HG02571 (cell line): ENCODE results near the gene MBP.

Experiments
- ATAC-seq: cut with Tn5 transposase; IDR thresholded peaks from one replicate; pipeline ENCODE4 v1.9.1; 2021; ENCODE audit warnings: mild to moderate bottlenecking, moderate library complexity; ENCODE audit not compliant: unreplicated experiment

Gene MBP

GRCh38 chr18:77151772-77152520 is 19.4 kb upstream of the MBP start:
- ATAC-seq, result no peak

- no peak for ATAC-seq
Measured at GRCh38 chr18:77151033-77151771, 18.6 kb upstream of the MBP start.

- ATAC-seq, result no peak
Measured at GRCh38 chr18:77150588-77150987, 18.0 kb upstream of the MBP start.

DNA sequence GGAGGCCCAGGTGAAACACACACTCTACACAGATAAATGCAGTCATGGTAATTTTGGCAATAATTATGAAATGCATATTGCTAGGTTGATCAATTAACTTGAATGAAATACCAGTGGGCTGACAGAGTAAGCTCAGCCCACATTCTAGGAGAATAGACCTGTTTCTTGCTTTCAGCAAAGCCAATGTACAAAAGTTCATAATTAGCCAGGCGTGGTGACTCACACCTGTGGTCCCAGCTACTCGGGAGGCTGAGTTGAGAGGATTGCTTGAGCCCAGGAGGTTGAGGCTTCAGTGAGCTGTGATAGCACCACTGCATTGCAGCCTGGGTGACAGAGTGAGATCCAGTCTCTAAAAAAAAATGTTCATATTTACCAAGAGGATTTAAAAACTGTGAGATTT is 15.7 kb upstream of the MBP start:
- no peak for ATAC-seq

GRCh38 chr18:77147418-77147852 is 14.9 kb upstream of the MBP start:
- no peak for ATAC-seq

- no peak for ATAC-seq
Measured at GRCh38 chr18:77146249-77147080, 13.9 kb upstream of the MBP start.

DNA sequence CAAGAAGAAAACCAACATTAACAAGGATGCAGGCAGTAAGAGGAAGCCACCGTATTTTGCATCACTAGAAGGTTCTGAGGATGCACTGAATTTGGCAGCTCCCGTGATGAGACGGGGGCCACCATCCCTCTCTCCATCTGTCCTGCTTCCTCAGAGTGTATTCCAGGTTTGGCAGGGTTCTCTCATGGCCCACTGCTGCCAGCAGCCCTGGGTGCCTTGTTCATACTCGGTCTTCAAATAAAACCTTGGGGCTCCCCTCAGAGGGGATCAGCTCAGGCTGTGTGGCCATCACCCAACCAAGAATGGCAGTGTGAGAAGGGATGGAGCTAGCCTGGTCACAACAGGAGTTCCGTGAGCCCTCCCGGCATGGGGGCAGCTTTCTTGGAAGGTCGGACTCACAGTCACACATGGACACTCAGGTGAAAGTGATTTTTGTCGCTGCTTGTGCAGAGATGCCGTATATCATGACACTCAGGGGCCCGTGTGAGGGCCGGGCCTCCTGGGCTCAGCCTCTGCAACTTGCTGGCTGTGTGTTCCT is 12.8 kb upstream of the MBP start:
- no peak for ATAC-seq

GRCh38 chr18:77144451-77145118 is 12.0 kb upstream of the MBP start:
- ATAC-seq, result no peak

DNA sequence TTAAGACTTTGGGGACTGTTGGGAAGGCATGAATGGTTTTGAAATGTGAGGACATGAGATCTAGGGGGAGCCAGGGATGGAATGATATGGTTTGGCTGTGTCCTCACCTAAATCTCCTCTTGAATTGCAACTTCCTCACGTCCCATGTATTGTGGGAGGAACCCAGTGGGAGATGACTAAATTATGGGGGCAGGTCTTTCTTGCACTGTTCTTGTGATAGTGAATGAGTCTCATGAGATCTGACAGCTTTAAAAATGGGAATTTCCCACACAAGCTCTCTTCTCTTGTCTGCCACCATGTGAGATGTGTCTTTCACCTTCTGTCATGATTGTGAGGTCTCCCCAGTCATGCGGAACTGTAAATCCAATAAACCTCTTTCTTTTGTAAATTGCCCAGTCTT is 11.5 kb upstream of the MBP start:
- ATAC-seq, result no peak

- no peak for ATAC-seq
Measured at GRCh38 chr18:77143196-77143595, 10.6 kb upstream of the MBP start.

- ATAC-seq, result no peak
Measured at GRCh38 chr18:77141401-77142118, 9.0 kb upstream of the MBP start.

- no peak for ATAC-seq
Measured at GRCh38 chr18:77140439-77141109, 8.0 kb upstream of the MBP start.

- ATAC-seq, result no peak
Measured at GRCh38 chr18:77140030-77140429, 7.4 kb upstream of the MBP start.

DNA sequence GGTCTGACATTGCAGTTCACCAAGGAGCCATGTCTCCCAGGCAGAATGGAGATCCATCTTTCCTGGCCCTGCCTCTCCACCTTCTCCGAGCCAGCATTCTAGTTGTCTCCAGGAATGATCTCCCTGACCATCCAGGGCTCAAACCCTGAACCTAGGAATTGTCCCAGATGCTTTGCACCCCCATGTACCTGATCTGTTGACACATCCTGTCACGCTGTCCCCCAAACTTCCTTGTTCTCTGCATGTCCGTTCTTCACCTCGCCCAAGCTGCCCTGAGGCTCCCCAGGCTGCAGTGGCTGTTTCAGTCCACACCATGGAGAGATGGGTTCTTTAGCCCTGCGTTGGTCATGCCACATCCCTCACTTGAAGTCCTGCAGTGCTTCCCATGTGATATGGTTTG is 7.0 kb upstream of the MBP start:
- ATAC-seq, result no peak

DNA sequence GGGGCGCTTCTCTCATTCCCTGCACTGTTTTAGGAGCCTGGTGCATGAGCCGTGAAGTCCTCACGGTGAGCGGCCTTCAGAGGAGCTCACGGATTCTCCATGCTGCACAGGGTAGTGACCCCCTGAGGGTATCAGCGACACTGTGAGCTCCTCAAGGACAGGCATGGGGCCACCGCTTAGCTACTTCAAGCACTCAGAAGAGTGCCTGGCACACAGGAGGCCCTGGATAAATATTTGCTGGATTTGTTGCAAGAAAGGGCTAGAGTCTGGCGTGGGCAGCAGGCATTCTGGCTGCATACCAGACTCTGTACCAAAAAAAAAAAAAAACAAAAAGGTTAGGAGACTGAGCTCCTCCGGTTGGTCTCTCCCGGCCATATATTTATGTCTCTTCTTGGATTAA is 5.7 kb upstream of the MBP start:
- no peak for ATAC-seq

DNA sequence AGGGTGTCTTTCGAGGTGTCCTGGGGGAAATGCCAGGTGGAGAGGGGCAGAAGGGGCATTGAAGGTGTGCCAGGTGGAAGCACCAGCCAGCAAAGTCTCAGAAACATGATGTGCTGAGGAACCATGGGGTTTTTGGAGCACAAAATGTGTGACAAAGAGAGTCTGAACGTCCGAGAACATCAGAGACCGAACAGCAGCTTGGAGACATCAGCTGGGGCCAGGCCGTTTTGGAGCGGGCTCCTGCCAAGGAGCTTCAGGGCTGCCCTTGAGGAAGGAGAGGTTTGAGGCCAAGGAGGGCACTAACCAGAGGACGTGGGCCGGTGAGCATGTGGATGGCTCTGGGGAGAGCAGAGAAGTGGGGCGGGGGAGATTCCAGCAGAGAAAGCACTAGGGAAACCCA is 5.3 kb upstream of the MBP start:
- ATAC-seq, result no peak

- ATAC-seq, result no peak
Measured at GRCh38 chr18:77136871-77137665, 4.5 kb upstream of the MBP start.

GRCh38 chr18:77136076-77136718 is 3.6 kb upstream of the MBP start:
- no peak for ATAC-seq
